ENCODE results near the gene PRKG2.

The PRKG2 gene

GRCh38 chr4:81214881-81215868 lies at the start of gene PRKG2:
PRKG2 (minus strand) TSS chr4:81215222; CDS start chr4:81205047, 10,175 bp downstream.
- Histone ChIP-seq H3K27ac (no peak within 1 kb of the TSS), H3K4me3 (peak within 1 kb of the TSS; percentile 65)
- no peak for TF ChIP-seq CTCF (IDR thresholded peaks at IDR 0.05)
- no peak for DNase-seq (ENCODE audit: low spot score)

GRCh38 chr4:81260443-81261101 lies 45.5 kb upstream of the PRKG2 start:
- no peak overlapping the region for H3K4me3 ChIP-seq
- H3K27ac ChIP-seq, result no peak overlapping the region
- no peak for DNase-seq (ENCODE audit: low spot score)
- TF ChIP-seq CTCF (IDR thresholded peaks at IDR 0.05), result no peak

GRCh38 chr4:81258841-81259550 lies 44.0 kb upstream of the PRKG2 start:
- no peak for DNase-seq (ENCODE audit: low spot score)
- H3K4me3 ChIP-seq, result no peak overlapping the region
- H3K27ac ChIP-seq, result no peak overlapping the region
- no peak for TF ChIP-seq CTCF (IDR thresholded peaks at IDR 0.05)

GRCh38 chr4:81257816-81258215 lies 42.8 kb upstream of the PRKG2 start:
- no peak for TF ChIP-seq CTCF (IDR thresholded peaks at IDR 0.05)
- no peak overlapping the region for H3K27ac ChIP-seq

GRCh38 chr4:81257021-81257420 lies 42.0 kb upstream of the PRKG2 start:
- no peak for DNase-seq (ENCODE audit: low spot score)
- Histone ChIP-seq H3K4me3 (no peak overlapping the region), H3K27ac (no peak overlapping the region)
- TF ChIP-seq CTCF (IDR thresholded peaks at IDR 0.05), result no peak

More at GRCh38 chr4:81257816-81258215, 42.8 kb upstream of the PRKG2 start:
- H3K4me3 ChIP-seq, result no peak overlapping the region
- no peak for DNase-seq (ENCODE audit: low spot score)

- H3K4me3 ChIP-seq, result no peak overlapping the region
- DNase-seq (ENCODE audit: low spot score), result no peak
- H3K27ac ChIP-seq, result no peak overlapping the region
- no peak for TF ChIP-seq CTCF (IDR thresholded peaks at IDR 0.05)
Measured at GRCh38 chr4:81256059-81256970, 41.3 kb upstream of the PRKG2 start.
